Measurements from ENCODE around the gene CRHR1.

The CRHR1 gene

GRCh38 chr17:45863857-45864654 is 79.9 kb downstream of the CRHR1 start:
- no peaks in the 10 kb centered on the region for H3K36me3 ChIP-seq (ENCODE audit: control insufficient read depth, insufficient read depth, low read length)
- no peaks in the 10 kb centered on the region for H3K27me3 ChIP-seq (replicated peaks; ENCODE audit: control insufficient read depth, insufficient read depth, low read length)
- H3K4me3 ChIP-seq (replicated peaks; ENCODE audit: low read depth, low read length), result no peak overlapping the region
- TF ChIP-seq CTCF (IDR thresholded peaks at IDR 0.05; ENCODE audit: insufficient read depth, low read length, poor library complexity, severe bottlenecking), result no peak
- no peak for DNase-seq (ENCODE audit: extremely low read depth, insufficient read length)

- H3K27me3 ChIP-seq (replicated peaks; ENCODE audit: control insufficient read depth, insufficient read depth, low read length), result no peaks in the 10 kb centered on the region; the same call in 1 of the 2 replicates
- H3K4me3 ChIP-seq (replicated peaks; ENCODE audit: low read depth, low read length), result no peak overlapping the region
- H3K36me3 ChIP-seq (ENCODE audit: control insufficient read depth, insufficient read depth, low read length), result no peaks in the 10 kb centered on the region
- no peak for DNase-seq (ENCODE audit: extremely low read depth, insufficient read length)
- no peak for TF ChIP-seq CTCF (IDR thresholded peaks at IDR 0.05; ENCODE audit: insufficient read depth, low read length, poor library complexity, severe bottlenecking)
Observed at GRCh38 chr17:45867171-45867570, 83.1 kb downstream of the CRHR1 start.

GRCh38 chr17:45867702-45868101 is 83.6 kb downstream of the CRHR1 start:
- Histone ChIP-seq H3K4me3 (replicated peaks; ENCODE audit: low read depth, low read length) (no peak overlapping the region), H3K27me3 (replicated peaks; ENCODE audit: control insufficient read depth, insufficient read depth, low read length) (no peaks in the 10 kb centered on the region; the same call in 1 of the 2 replicates), H3K36me3 (ENCODE audit: control insufficient read depth, insufficient read depth, low read length) (no peaks in the 10 kb centered on the region)
- no peak for DNase-seq (ENCODE audit: extremely low read depth, insufficient read length)
- TF ChIP-seq CTCF (IDR thresholded peaks at IDR 0.05; ENCODE audit: insufficient read depth, low read length, poor library complexity, severe bottlenecking), result no peak

GRCh38 chr17:45868276-45868675 is 84.2 kb downstream of the CRHR1 start:
- Histone ChIP-seq H3K27me3 (replicated peaks; ENCODE audit: control insufficient read depth, insufficient read depth, low read length) (no peaks in the 10 kb centered on the region; the same call in 1 of the 2 replicates), H3K36me3 (ENCODE audit: control insufficient read depth, insufficient read depth, low read length) (no peaks in the 10 kb centered on the region), H3K4me3 (replicated peaks; ENCODE audit: low read depth, low read length) (no peak overlapping the region)
- no peak for TF ChIP-seq CTCF (IDR thresholded peaks at IDR 0.05; ENCODE audit: insufficient read depth, low read length, poor library complexity, severe bottlenecking)
- DNase-seq (ENCODE audit: extremely low read depth, insufficient read length), result no peak

GRCh38 chr17:45869676-45870341 is 85.7 kb downstream of the CRHR1 start:
- Histone ChIP-seq H3K36me3 (ENCODE audit: control insufficient read depth, insufficient read depth, low read length) (no peaks in the 10 kb centered on the region), H3K27me3 (replicated peaks; ENCODE audit: control insufficient read depth, insufficient read depth, low read length) (no peaks in the 10 kb centered on the region; the same call in 1 of the 2 replicates), H3K4me3 (replicated peaks; ENCODE audit: low read depth, low read length) (no peak overlapping the region)
- no peak for TF ChIP-seq CTCF (IDR thresholded peaks at IDR 0.05; ENCODE audit: insufficient read depth, low read length, poor library complexity, severe bottlenecking)
- no peak for DNase-seq (ENCODE audit: extremely low read depth, insufficient read length)

All from GM06990 (cell line).